GM21381 (cell line): Measurements from ENCODE around the gene SNTG2.

Experiments
- ATAC-seq: cut with Tn5 transposase; IDR thresholded peaks from one replicate; pipeline ENCODE4 v1.9.1; 2021; ENCODE audit warnings: mild to moderate bottlenecking, moderate library complexity; ENCODE audit not compliant: unreplicated experiment

Gene SNTG2

GRCh38 chr2:1306014-1306686, 355.5 kb downstream of the SNTG2 start:
- ATAC-seq: no peak

- ATAC-seq: no peak
Measured at GRCh38 chr2:1306687-1307516, 356.3 kb downstream of the SNTG2 start.

- no peak for ATAC-seq
Measured at GRCh38 chr2:1307670-1308069, 357.0 kb downstream of the SNTG2 start.

GRCh38 chr2:1308678-1309077, 358.0 kb downstream of the SNTG2 start:
- ATAC-seq: no peak

- no peak for ATAC-seq
Measured at GRCh38 chr2:1309507-1309906, 358.9 kb downstream of the SNTG2 start.

- no peak for ATAC-seq
Measured at GRCh38 chr2:1310202-1310601, 359.6 kb downstream of the SNTG2 start.

- ATAC-seq: no peak
Measured at GRCh38 chr2:1310866-1311265, 360.2 kb downstream of the SNTG2 start.

GRCh38 chr2:1313240-1313924, 362.7 kb downstream of the SNTG2 start:
- no peak for ATAC-seq

- no peak for ATAC-seq
Measured at GRCh38 chr2:1314254-1314653, 363.6 kb downstream of the SNTG2 start.

- no peak for ATAC-seq
Measured at GRCh38 chr2:1318366-1319009, 367.8 kb downstream of the SNTG2 start.

- no peak for ATAC-seq
Measured at GRCh38 chr2:1319393-1319792, 368.7 kb downstream of the SNTG2 start.

GRCh38 chr2:1321321-1321720, 370.7 kb downstream of the SNTG2 start:
- ATAC-seq: no peak

GRCh38 chr2:1324884-1325283, 374.2 kb downstream of the SNTG2 start:
- no peak for ATAC-seq

- ATAC-seq: no peak
Measured at GRCh38 chr2:1328684-1329083, 378.0 kb downstream of the SNTG2 start.

GRCh38 chr2:1339388-1340140, 388.9 kb downstream of the SNTG2 start:
- ATAC-seq: no peak

GRCh38 chr2:1340141-1340512, 389.5 kb downstream of the SNTG2 start:
- no peak for ATAC-seq

- ATAC-seq: no peak
Measured at GRCh38 chr2:1341404-1342120, 390.9 kb downstream of the SNTG2 start.

GRCh38 chr2:1348789-1349188, 398.1 kb downstream of the SNTG2 start:
- ATAC-seq: no peak

- ATAC-seq: no peak
Measured at GRCh38 chr2:1350111-1350510, 399.5 kb downstream of the SNTG2 start.

GRCh38 chr2:1353124-1353523, 402.5 kb downstream of the SNTG2 start:
- ATAC-seq: no peak
